WTC11 (cell line): ENCODE results near the gene CENPX.

Experiments
- ATF3 ChIP-seq: sonication (generic); formaldehyde crosslinking; conservative IDR thresholded peaks from 2 replicates; pipeline ENCODE4 v1.8.1; 2022; ENCODE audit warnings: mild to moderate bottlenecking, missing genetic modification reagents
- FOXK1 ChIP-seq: sonication (generic); formaldehyde crosslinking; IDR thresholded peaks from 2 replicates; pipeline ENCODE4 v1.8.0; 2022; ENCODE audit warnings: mild to moderate bottlenecking, moderate library complexity, missing genetic modification reagents
- MAX ChIP-seq: sonication (generic); formaldehyde crosslinking; IDR thresholded peaks from 2 replicates; pipeline ENCODE4 v1.8.0; 2022; ENCODE audit warnings: mild to moderate bottlenecking, missing genetic modification reagents
- NR1H2 ChIP-seq: sonication (generic); formaldehyde crosslinking; IDR thresholded peaks from 2 replicates; pipeline ENCODE4 v1.9.0; 2021; ENCODE audit warnings: mild to moderate bottlenecking, moderate library complexity, missing genetic modification reagents
- TCF7 ChIP-seq: sonication (generic); formaldehyde crosslinking; IDR thresholded peaks from 2 replicates; pipeline ENCODE4 v1.8.0; 2022; ENCODE audit warnings: mild to moderate bottlenecking, low read depth, missing genetic modification reagents, moderate library complexity
- ZBTB21 ChIP-seq: sonication (generic); formaldehyde crosslinking; IDR thresholded peaks from 2 replicates; pipeline ENCODE4 v1.8.1; 2023; ENCODE audit warnings: mild to moderate bottlenecking, missing genetic modification reagents, borderline replicate concordance
- ZNF232 ChIP-seq: sonication (generic); formaldehyde crosslinking; IDR thresholded peaks from 2 replicates; pipeline ENCODE4 v1.8.0; 2022; ENCODE audit warnings: mild to moderate bottlenecking, missing genetic modification reagents
- ZNF281 ChIP-seq: sonication (generic); formaldehyde crosslinking; IDR thresholded peaks from 2 replicates; pipeline ENCODE4 v1.8.0; 2023; ENCODE audit warnings: mild to moderate bottlenecking, missing genetic modification reagents
- TF ChIP-seq, protein P1 (sequence below): fragments of 200-600 bp; IDR thresholded peaks from 2 replicates; pipeline ENCODE4 v1.8.0; 2022; ENCODE audit warnings: antibody characterized with exemption
- TF ChIP-seq, protein P2 (sequence below): sonication (generic); formaldehyde crosslinking; IDR thresholded peaks from 2 replicates; pipeline ENCODE4 v1.8.1; 2023; ENCODE audit warnings: mild to moderate bottlenecking, missing genetic modification reagents

DNA sequence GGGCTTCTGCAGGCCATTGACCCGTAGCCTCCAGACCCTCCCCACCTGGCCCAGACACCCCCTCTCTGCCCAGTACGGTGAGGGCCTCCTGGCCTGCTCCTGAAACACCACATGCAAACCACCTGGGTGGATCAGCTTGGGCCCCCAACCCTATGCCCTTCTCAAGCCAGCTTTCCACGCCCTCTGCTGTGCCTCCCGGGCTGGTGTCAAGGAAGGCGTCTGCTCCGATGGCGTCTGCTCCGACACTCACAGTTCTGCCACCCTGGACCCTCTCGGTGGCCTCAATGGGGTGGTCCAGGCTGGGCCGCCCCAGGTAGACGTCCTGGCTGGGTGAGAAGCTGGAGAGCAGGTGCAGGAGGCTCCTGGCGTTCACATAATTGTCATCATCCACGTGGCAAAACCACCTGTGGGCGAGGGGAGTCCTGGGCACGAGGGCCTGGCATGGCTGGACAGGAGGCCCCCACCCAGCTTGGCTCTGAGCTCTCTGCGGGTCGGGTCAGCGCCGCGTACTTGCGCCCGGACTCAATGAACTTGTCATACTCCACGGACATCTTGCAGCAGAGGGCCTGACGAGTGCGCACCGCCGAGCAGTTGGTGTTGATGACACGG lies 27.6 kb upstream of the CENPX start:
- TF ChIP-seq, protein P1, sequence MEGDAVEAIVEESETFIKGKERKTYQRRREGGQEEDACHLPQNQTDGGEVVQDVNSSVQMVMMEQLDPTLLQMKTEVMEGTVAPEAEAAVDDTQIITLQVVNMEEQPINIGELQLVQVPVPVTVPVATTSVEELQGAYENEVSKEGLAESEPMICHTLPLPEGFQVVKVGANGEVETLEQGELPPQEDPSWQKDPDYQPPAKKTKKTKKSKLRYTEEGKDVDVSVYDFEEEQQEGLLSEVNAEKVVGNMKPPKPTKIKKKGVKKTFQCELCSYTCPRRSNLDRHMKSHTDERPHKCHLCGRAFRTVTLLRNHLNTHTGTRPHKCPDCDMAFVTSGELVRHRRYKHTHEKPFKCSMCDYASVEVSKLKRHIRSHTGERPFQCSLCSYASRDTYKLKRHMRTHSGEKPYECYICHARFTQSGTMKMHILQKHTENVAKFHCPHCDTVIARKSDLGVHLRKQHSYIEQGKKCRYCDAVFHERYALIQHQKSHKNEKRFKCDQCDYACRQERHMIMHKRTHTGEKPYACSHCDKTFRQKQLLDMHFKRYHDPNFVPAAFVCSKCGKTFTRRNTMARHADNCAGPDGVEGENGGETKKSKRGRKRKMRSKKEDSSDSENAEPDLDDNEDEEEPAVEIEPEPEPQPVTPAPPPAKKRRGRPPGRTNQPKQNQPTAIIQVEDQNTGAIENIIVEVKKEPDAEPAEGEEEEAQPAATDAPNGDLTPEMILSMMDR = no peak
- TF ChIP-seq FOXK1 (no peak), MAX (CRISPR knock-in tag) (no peak), ZBTB21 (CRISPR knock-in tag) (no peak), TCF7 (CRISPR knock-in tag) (no peak), ZNF232 (no peak), ZNF281 (no peak), ATF3 (CRISPR knock-in tag) (no peak), NR1H2 (no peak)
- TF ChIP-seq, protein P2, sequence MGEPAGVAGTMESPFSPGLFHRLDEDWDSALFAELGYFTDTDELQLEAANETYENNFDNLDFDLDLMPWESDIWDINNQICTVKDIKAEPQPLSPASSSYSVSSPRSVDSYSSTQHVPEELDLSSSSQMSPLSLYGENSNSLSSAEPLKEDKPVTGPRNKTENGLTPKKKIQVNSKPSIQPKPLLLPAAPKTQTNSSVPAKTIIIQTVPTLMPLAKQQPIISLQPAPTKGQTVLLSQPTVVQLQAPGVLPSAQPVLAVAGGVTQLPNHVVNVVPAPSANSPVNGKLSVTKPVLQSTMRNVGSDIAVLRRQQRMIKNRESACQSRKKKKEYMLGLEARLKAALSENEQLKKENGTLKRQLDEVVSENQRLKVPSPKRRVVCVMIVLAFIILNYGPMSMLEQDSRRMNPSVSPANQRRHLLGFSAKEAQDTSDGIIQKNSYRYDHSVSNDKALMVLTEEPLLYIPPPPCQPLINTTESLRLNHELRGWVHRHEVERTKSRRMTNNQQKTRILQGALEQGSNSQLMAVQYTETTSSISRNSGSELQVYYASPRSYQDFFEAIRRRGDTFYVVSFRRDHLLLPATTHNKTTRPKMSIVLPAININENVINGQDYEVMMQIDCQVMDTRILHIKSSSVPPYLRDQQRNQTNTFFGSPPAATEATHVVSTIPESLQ (CRISPR knock-in tag) = no peak
